HepG2 (cell line): ENCODE results near the gene CYP19A1.
"Not testable (repeated sequence)": the region's sequence is repeated elsewhere in the genome, so short reads cannot be mapped to it uniquely, and the experiment has no call there.

Source experiments
- ARNT2 ChIP-seq: sonication (generic); formaldehyde crosslinking; IDR thresholded peaks from 2 replicates; pipeline ENCODE4 v1.8.0; 2022; ENCODE audit warnings: mild to moderate bottlenecking, low read depth, missing genetic modification reagents, moderate library complexity
- CEBPB ChIP-seq: IDR thresholded peaks from 2 replicates; pipeline ENCODE4 v1.6.1; 2011; ENCODE audit warnings: low read depth, low read length, improper control_type of control experiment, borderline replicate concordance
- HCFC1 ChIP-seq: fragments of 150-350 bp; IDR thresholded peaks from 2 replicates; pipeline ENCODE4 v1.6.1; 2014; ENCODE audit warnings: low read depth, low read length
- NFKB2 ChIP-seq: sonication (generic); formaldehyde crosslinking; IDR thresholded peaks from 2 replicates; pipeline ENCODE4 v1.4.0; 2020; ENCODE audit warnings: missing genetic modification reagents, borderline replicate concordance
- TF ChIP-seq, protein P1 (sequence below): sonication (generic); formaldehyde crosslinking; IDR thresholded peaks from 2 replicates; pipeline ENCODE4 v1.5.0; 2020; ENCODE audit warnings: mild to moderate bottlenecking, missing genetic modification reagents, borderline replicate concordance
- TF ChIP-seq, protein P2 (sequence below): sonication (generic); formaldehyde crosslinking; IDR thresholded peaks from 2 replicates; pipeline ENCODE4 v1.5.0; 2020; ENCODE audit warnings: mild to moderate bottlenecking, missing genetic modification reagents, moderate library complexity

DNA sequence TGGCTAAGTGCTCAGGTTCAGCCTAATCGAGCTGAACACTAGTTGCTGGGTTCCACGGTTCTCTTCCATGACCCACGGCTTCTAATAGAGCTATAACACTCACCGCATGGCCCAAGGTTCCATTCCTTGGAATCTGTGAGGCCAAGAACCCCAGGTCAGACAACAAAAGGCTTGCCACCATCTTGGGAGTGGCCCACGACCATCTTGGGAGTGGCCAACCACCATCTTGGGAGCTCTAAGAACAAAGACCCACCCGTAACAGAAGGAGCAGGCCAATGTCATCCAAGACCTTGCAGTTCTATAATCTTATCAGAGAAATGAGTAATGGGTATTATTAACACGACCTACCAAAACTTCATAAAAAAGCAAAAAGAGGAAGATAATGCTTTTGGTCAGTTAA is 77.3 kb downstream of the CYP19A1 start:
- not testable (repeated sequence) for TF ChIP-seq ARNT2 (CRISPR knock-in tag); NFKB2 (CRISPR knock-in tag); HCFC1; CEBPB
- TF ChIP-seq, protein P1, sequence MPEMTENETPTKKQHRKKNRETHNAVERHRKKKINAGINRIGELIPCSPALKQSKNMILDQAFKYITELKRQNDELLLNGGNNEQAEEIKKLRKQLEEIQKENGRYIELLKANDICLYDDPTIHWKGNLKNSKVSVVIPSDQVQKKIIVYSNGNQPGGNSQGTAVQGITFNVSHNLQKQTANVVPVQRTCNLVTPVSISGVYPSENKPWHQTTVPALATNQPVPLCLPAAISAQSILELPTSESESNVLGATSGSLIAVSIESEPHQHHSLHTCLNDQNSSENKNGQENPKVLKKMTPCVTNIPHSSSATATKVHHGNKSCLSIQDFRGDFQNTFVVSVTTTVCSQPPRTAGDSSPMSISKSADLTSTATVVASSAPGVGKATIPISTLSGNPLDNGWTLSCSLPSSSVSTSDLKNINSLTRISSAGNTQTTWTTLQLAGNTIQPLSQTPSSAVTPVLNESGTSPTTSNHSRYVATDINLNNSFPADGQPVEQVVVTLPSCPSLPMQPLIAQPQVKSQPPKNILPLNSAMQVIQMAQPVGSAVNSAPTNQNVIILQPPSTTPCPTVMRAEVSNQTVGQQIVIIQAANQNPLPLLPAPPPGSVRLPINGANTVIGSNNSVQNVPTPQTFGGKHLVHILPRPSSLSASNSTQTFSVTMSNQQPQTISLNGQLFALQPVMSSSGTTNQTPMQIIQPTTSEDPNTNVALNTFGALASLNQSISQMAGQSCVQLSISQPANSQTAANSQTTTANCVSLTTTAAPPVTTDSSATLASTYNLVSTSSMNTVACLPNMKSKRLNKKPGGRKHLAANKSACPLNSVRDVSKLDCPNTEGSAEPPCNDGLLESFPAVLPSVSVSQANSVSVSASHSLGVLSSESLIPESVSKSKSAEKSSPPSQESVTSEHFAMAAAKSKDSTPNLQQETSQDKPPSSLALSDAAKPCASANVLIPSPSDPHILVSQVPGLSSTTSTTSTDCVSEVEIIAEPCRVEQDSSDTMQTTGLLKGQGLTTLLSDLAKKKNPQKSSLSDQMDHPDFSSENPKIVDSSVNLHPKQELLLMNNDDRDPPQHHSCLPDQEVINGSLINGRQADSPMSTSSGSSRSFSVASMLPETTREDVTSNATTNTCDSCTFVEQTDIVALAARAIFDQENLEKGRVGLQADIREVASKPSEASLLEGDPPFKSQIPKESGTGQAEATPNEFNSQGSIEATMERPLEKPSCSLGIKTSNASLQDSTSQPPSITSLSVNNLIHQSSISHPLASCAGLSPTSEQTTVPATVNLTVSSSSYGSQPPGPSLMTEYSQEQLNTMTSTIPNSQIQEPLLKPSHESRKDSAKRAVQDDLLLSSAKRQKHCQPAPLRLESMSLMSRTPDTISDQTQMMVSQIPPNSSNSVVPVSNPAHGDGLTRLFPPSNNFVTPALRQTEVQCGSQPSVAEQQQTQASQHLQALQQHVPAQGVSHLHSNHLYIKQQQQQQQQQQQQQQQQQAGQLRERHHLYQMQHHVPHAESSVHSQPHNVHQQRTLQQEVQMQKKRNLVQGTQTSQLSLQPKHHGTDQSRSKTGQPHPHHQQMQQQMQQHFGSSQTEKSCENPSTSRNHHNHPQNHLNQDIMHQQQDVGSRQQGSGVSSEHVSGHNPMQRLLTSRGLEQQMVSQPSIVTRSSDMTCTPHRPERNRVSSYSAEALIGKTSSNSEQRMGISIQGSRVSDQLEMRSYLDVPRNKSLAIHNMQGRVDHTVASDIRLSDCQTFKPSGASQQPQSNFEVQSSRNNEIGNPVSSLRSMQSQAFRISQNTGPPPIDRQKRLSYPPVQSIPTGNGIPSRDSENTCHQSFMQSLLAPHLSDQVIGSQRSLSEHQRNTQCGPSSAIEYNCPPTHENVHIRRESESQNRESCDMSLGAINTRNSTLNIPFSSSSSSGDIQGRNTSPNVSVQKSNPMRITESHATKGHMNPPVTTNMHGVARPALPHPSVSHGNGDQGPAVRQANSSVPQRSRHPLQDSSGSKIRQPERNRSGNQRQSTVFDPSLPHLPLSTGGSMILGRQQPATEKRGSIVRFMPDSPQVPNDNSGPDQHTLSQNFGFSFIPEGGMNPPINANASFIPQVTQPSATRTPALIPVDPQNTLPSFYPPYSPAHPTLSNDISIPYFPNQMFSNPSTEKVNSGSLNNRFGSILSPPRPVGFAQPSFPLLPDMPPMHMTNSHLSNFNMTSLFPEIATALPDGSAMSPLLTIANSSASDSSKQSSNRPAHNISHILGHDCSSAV: not testable (repeated sequence)
- TF ChIP-seq, protein P2, sequence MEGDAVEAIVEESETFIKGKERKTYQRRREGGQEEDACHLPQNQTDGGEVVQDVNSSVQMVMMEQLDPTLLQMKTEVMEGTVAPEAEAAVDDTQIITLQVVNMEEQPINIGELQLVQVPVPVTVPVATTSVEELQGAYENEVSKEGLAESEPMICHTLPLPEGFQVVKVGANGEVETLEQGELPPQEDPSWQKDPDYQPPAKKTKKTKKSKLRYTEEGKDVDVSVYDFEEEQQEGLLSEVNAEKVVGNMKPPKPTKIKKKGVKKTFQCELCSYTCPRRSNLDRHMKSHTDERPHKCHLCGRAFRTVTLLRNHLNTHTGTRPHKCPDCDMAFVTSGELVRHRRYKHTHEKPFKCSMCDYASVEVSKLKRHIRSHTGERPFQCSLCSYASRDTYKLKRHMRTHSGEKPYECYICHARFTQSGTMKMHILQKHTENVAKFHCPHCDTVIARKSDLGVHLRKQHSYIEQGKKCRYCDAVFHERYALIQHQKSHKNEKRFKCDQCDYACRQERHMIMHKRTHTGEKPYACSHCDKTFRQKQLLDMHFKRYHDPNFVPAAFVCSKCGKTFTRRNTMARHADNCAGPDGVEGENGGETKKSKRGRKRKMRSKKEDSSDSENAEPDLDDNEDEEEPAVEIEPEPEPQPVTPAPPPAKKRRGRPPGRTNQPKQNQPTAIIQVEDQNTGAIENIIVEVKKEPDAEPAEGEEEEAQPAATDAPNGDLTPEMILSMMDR (CRISPR knock-in tag): not testable (repeated sequence)
